WTC11 (cell line): ENCODE measurements around the gene FOXK1. TPM values are rescaled to one million over a fixed set of nuclear protein-coding genes. Genes with fewer than 3 reads are reported as not detected.

Experiments
- ATAC-seq: fragments of 200-7000 bp; cut with Tn5 transposase; 2 replicates; pipeline ENCODE4 v1.10.0; 2021; ENCODE audit warnings: mild to moderate bottlenecking, moderate library complexity
- CTCF ChIA-PET: fragments of 300-600 bp; sonication (Branson Sonifier 250); formaldehyde crosslinking; loops from one replicate; lab custom pipeline; 2021; ENCODE audit warnings: antibody characterized with exemption; lab: Charles Lee
- POLR2A ChIA-PET: fragments of 350-600 bp; sonication (Branson Sonifier 250); formaldehyde crosslinking; loops from one replicate; lab custom pipeline; 2021; ENCODE audit warnings: antibody characterized with exemption; lab: Charles Lee
- DNase-seq: peaks from one replicate; pipeline ENCODE4 v3.0.0; 2021; ENCODE audit warnings: low spot score
- H3K27ac Mint-ChIP-seq: 2 replicates; pipeline ENCODE4 v1.8.0; 2021; ENCODE audit warnings: mixed read lengths
- H3K27me3 Mint-ChIP-seq: 2 replicates; pipeline ENCODE4 v1.8.0; 2021; ENCODE audit warnings: low read depth, mild to moderate bottlenecking, moderate library complexity, mixed read lengths
- H3K36me3 Mint-ChIP-seq: 2 replicates; pipeline ENCODE4 v1.8.0; 2021; ENCODE audit warnings: mixed read lengths
- H3K4me1 Mint-ChIP-seq: 2 replicates; pipeline ENCODE4 v1.8.0; 2022; ENCODE audit warnings: mixed read lengths
- H3K4me3 Mint-ChIP-seq: 2 replicates; pipeline ENCODE4 v1.8.0; 2021; ENCODE audit warnings: mild to moderate bottlenecking, moderate library complexity, mixed read lengths
- H3K9me3 Mint-ChIP-seq: 2 replicates; pipeline ENCODE4 v1.8.0; 2021; ENCODE audit warnings: mixed read lengths
- ARID4B ChIP-seq: sonication (generic); formaldehyde crosslinking; IDR thresholded peaks from 2 replicates; pipeline ENCODE4 v1.8.0; 2023; ENCODE audit warnings: missing genetic modification reagents, mild to moderate bottlenecking, borderline replicate concordance
- E2F4 ChIP-seq: sonication (generic); formaldehyde crosslinking; IDR thresholded peaks from 2 replicates; pipeline ENCODE4 v1.8.1; 2022; ENCODE audit warnings: low read depth, mild to moderate bottlenecking, moderate library complexity, missing genetic modification reagents, borderline replicate concordance
- E2F5 ChIP-seq: sonication (generic); formaldehyde crosslinking; IDR thresholded peaks from 2 replicates; pipeline ENCODE4 v1.8.1; 2022; ENCODE audit warnings: mild to moderate bottlenecking, moderate library complexity, missing genetic modification reagents
- MYBL2 ChIP-seq: sonication (generic); formaldehyde crosslinking; IDR thresholded peaks from 2 replicates; pipeline ENCODE4 v1.8.1; 2023; ENCODE audit warnings: mild to moderate bottlenecking, moderate library complexity, missing genetic modification reagents
- OVOL2 ChIP-seq: fragments of 250-450 bp; sonication (Bioruptor Pico); IDR thresholded peaks from 2 replicates; pipeline ENCODE4 v1.9.0; 2021; ENCODE audit warnings: mild to moderate bottlenecking, borderline replicate concordance
- SP1 ChIP-seq: sonication (generic); formaldehyde crosslinking; conservative IDR thresholded peaks from 2 replicates; pipeline ENCODE4 v1.8.1; 2022; ENCODE audit warnings: missing genetic modification reagents
- ZNF121 ChIP-seq: sonication (generic); formaldehyde crosslinking; IDR thresholded peaks from 2 replicates; pipeline ENCODE4 v1.8.0; 2023; ENCODE audit warnings: missing genetic modification reagents
- ZNF219 ChIP-seq: sonication (generic); formaldehyde crosslinking; IDR thresholded peaks from 2 replicates; pipeline ENCODE4 v1.8.0; 2023; ENCODE audit warnings: missing genetic modification reagents, mild to moderate bottlenecking, borderline replicate concordance
- ZNF232 ChIP-seq: sonication (generic); formaldehyde crosslinking; IDR thresholded peaks from 2 replicates; pipeline ENCODE4 v1.8.0; 2022; ENCODE audit warnings: mild to moderate bottlenecking, missing genetic modification reagents
- ZNF532 ChIP-seq: fragments of 250-450 bp; sonication (Bioruptor Pico); IDR thresholded peaks from 2 replicates; pipeline ENCODE4 v1.9.0; 2021; ENCODE audit warnings: mild to moderate bottlenecking, borderline replicate concordance
- total RNA-seq: library from RNA; stranded (reverse); gene quantifications from 3 replicates; pipeline ENCODE4 v1.2.3, GENCODE V29; 2021

The FOXK1 gene
- total RNA-seq, 1 experiment from 2014 or later, result 21.9 TPM

GRCh38 chr7:4787541-4787940, 105.4 kb downstream of the FOXK1 start (continued):
- TF ChIP-seq E2F4 (CRISPR knock-in tag) (no peak), ZNF121 (CRISPR knock-in tag) (no peak), MYBL2 (CRISPR knock-in tag) (no peak), E2F5 (CRISPR knock-in tag) (no peak), ZNF532 (CRISPR knock-in tag) (no peak), ZNF232 (CRISPR knock-in tag) (no peak), SP1 (CRISPR knock-in tag) (no peak), ARID4B (CRISPR knock-in tag) (no peak), ZNF219 (CRISPR knock-in tag) (no peak)

GRCh38 chr7:4787947-4788626, 106.0 kb downstream of the FOXK1 start:
- Mint-ChIP-seq H3K4me1 (no peaks in the 10 kb centered on the region), H3K4me3 (no peak overlapping the region), H3K36me3 (peaks cover 3% of the 10 kb centered on the region; the same call in 1 of the 2 replicates), H3K27ac (no peak overlapping the region), H3K9me3 (no peaks in the 10 kb centered on the region), H3K27me3 (no peaks in the 10 kb centered on the region)
- ChIA-PET CTCF (no interaction called here), POLR2A (no interaction called here)
- no peak for ATAC-seq
- no peak for TF ChIP-seq OVOL2 (CRISPR knock-in tag)
- TF ChIP-seq E2F5 (CRISPR knock-in tag), result no peak
- DNase-seq, result no peak
